Neural cell (in vitro differentiated cells): ENCODE data around the gene SH3RF1. TPM values are rescaled to one million over a fixed set of nuclear protein-coding genes. Genes with fewer than 3 reads are reported as not detected.

Experiments
- H2AFZ ChIP-seq: fragments of 200-600, 300-800 bp; sonication (generic), shearing (Covaris generic); 2 replicates; pipeline ENCODE4 v1.6.0; 2014; ENCODE audit warnings: low read depth, mild to moderate bottlenecking, antibody characterized with exemption, low read length, moderate library complexity
- H3F3A ChIP-seq: fragments of 200-600 bp; shearing (Covaris generic); 2 replicates; pipeline ENCODE4 v1.6.1; 2016; ENCODE audit warnings: mild to moderate bottlenecking, moderate library complexity, mixed read lengths, antibody characterized with exemption, low read length; ENCODE audit not compliant: insufficient read depth, poor library complexity, severe bottlenecking
- H3K27ac ChIP-seq: fragments of 200-600, 300-800 bp; sonication (generic), shearing (Covaris generic); 2 replicates; pipeline ENCODE4 v1.5.1; 2014; ENCODE audit warnings: mild to moderate bottlenecking, low read length, moderate library complexity
- H3K27me3 ChIP-seq: fragments of 300-800, 200-600 bp; sonication (generic), shearing (Covaris generic); 2 replicates; pipeline ENCODE4 v1.6.0; 2014; ENCODE audit warnings: mild to moderate bottlenecking, low read depth, low read length, moderate library complexity; ENCODE audit not compliant: insufficient read depth
- H3K36me3 ChIP-seq: fragments of 300-800, 200-600 bp; sonication (generic), shearing (Covaris generic); 2 replicates; pipeline ENCODE4 v1.5.1; 2014; ENCODE audit warnings: mild to moderate bottlenecking, antibody characterized with exemption, low read length, moderate library complexity; ENCODE audit not compliant: insufficient read depth
- H3K4me2 ChIP-seq: fragments of 300-800, 200-600 bp; sonication (generic), shearing (Covaris generic); 2 replicates; pipeline ENCODE4 v1.6.0; 2014; ENCODE audit warnings: mild to moderate bottlenecking, low read length
- H3K4me3 ChIP-seq: fragments of 300-800, 200-600 bp; sonication (generic), shearing (Covaris generic); 2 replicates; pipeline ENCODE4 v1.5.1; 2014; ENCODE audit warnings: mild to moderate bottlenecking, low read length, moderate library complexity
- H3K79me2 ChIP-seq: fragments of 200-600 bp; shearing (Covaris generic); replicated peaks from 2 replicates; pipeline ENCODE4 v1.6.0; 2014; ENCODE audit warnings: mild to moderate bottlenecking, low read length, moderate library complexity; ENCODE audit not compliant: insufficient read depth
- H3K9ac ChIP-seq: fragments of 300-800, 200-600 bp; sonication (generic), shearing (Covaris generic); 2 replicates; pipeline ENCODE4 v1.6.1; 2016; ENCODE audit warnings: mild to moderate bottlenecking, low read length, mixed read lengths
- H3K9me2 ChIP-seq: fragments of 200-600 bp; shearing (Covaris generic); 2 replicates; pipeline ENCODE4 v1.6.1; 2016; ENCODE audit warnings: mild to moderate bottlenecking, low read length, mixed read lengths; ENCODE audit not compliant: insufficient read depth
- H3K9me3 ChIP-seq: fragments of 200-600, 300-800 bp; sonication (generic), shearing (Covaris generic); 2 replicates; pipeline ENCODE4 v1.6.1; 2016; ENCODE audit warnings: mild to moderate bottlenecking, mixed run types, low read length, moderate library complexity, mixed read lengths
- H4K20me1 ChIP-seq: fragments of 200-600 bp; shearing (Covaris generic); 2 replicates; pipeline ENCODE4 v1.6.1; 2016; ENCODE audit warnings: mild to moderate bottlenecking, mixed run types; ENCODE audit not compliant: insufficient read depth
- CTCF ChIP-seq: fragments of 450-650 bp; IDR thresholded peaks from 2 replicates; pipeline ENCODE4 v1.5.1; 2014; ENCODE audit warnings: antibody characterized with exemption, mild to moderate bottlenecking, moderate library complexity; ENCODE audit not compliant: poor library complexity, severe bottlenecking
- EP300 ChIP-seq: fragments of 450-650 bp; conservative IDR thresholded peaks from 2 replicates; pipeline ENCODE4 v1.6.1; 2014; ENCODE audit warnings: antibody characterized with exemption, mild to moderate bottlenecking, moderate library complexity; ENCODE audit not compliant: poor library complexity, severe bottlenecking
- EZH2 ChIP-seq: fragments of 200-600, 300-800 bp; shearing (Covaris generic), sonication (generic); IDR thresholded peaks from 2 replicates; pipeline ENCODE4 v1.6.1; 2014; ENCODE audit warnings: antibody characterized with exemption, low read length, borderline replicate concordance, mild to moderate bottlenecking; ENCODE audit not compliant: insufficient read depth, poor library complexity, severe bottlenecking
- MXI1 ChIP-seq: fragments of 450-650 bp; conservative IDR thresholded peaks from 2 replicates; pipeline ENCODE4 v1.6.1; 2014; ENCODE audit warnings: antibody characterized with exemption, mild to moderate bottlenecking; ENCODE audit not compliant: poor library complexity, severe bottlenecking
- POLR2AphosphoS5 ChIP-seq: IDR thresholded peaks from 2 replicates; pipeline ENCODE4 v1.6.1; 2012
- RAD21 ChIP-seq: fragments of 450-650 bp; conservative IDR thresholded peaks from 2 replicates; pipeline ENCODE4 v1.6.1; 2014; ENCODE audit warnings: antibody characterized with exemption, mild to moderate bottlenecking, moderate library complexity
- REST ChIP-seq: IDR thresholded peaks from 2 replicates; pipeline ENCODE4 v1.6.1; 2012; ENCODE audit warnings: borderline replicate concordance
- SMC3 ChIP-seq: fragments of 450-650 bp; conservative IDR thresholded peaks from 2 replicates; pipeline ENCODE4 v1.6.1; 2014; ENCODE audit warnings: antibody characterized with exemption, mild to moderate bottlenecking, moderate library complexity; ENCODE audit not compliant: poor library complexity
- TAF1 ChIP-seq: IDR thresholded peaks from 2 replicates; pipeline ENCODE4 v1.6.1; 2012; ENCODE audit warnings: low read depth
- polyA plus RNA-seq: library from polyadenylated mRNA; depleted of rRNA; stranded (reverse); fragments of >200 nt; gene quantifications from 2 replicates; pipeline ENCODE4 v1.2.3, GENCODE V29; 2014

Gene SH3RF1
- polyA plus RNA-seq, 1 donor from 2014 or later = 3.1 TPM

- no peaks in the 10 kb centered on the region for H4K20me1 ChIP-seq
- no peaks in the 10 kb centered on the region for H3K27me3 ChIP-seq
- TF ChIP-seq RAD21 (no peak), TAF1 (no peak), POLR2AphosphoS5 (no peak), EZH2 (no peak), EP300 (no peak)
- no peaks in the 10 kb centered on the region for H3K9me3 ChIP-seq
- no peak overlapping the region for H3K9ac ChIP-seq
- H3K9me2 ChIP-seq = no peaks in the 10 kb centered on the region
- H2AFZ ChIP-seq = no peak overlapping the region
- no peak overlapping the region for H3K4me2 ChIP-seq
- no peaks in the 10 kb centered on the region for H3K36me3 ChIP-seq
- no peaks in the 10 kb centered on the region for H3F3A ChIP-seq
- peaks cover 19% of the 10 kb centered on the region for H3K79me2 ChIP-seq
- H3K27ac ChIP-seq = no peak overlapping the region
- H3K4me3 ChIP-seq = no peak overlapping the region
These were observed 57.8 kb downstream of the SH3RF1 start for GRCh38 chr4:169212981-169213380.

- Histone ChIP-seq H3K36me3 (no peaks in the 10 kb centered on the region), H3K9me3 (no peaks in the 10 kb centered on the region), H3K79me2 (peaks cover 17% of the 10 kb centered on the region), H3K27me3 (no peaks in the 10 kb centered on the region), H3K9ac (no peak overlapping the region), H3K4me3 (no peak overlapping the region), H3F3A (no peaks in the 10 kb centered on the region), H3K9me2 (no peaks in the 10 kb centered on the region), H3K4me2 (no peak overlapping the region), H3K27ac (no peak overlapping the region), H2AFZ (no peak overlapping the region), H4K20me1 (no peaks in the 10 kb centered on the region)
- TF ChIP-seq TAF1 (no peak), EP300 (no peak), CTCF (no peak), MXI1 (no peak), RAD21 (no peak), SMC3 (no peak), EZH2 (no peak), POLR2AphosphoS5 (no peak), REST (no peak)
These were observed 60.1 kb downstream of the SH3RF1 start for GRCh38 chr4:169210504-169211118.
